HG02870 (cell line): ENCODE data around the gene PLXDC1.

ENCODE experiments used
- ATAC-seq: cut with Tn5 transposase; IDR thresholded peaks from one replicate; pipeline ENCODE4 v1.9.1; 2021; ENCODE audit warnings: mild to moderate bottlenecking, moderate library complexity; ENCODE audit not compliant: unreplicated experiment

Gene PLXDC1

DNA sequence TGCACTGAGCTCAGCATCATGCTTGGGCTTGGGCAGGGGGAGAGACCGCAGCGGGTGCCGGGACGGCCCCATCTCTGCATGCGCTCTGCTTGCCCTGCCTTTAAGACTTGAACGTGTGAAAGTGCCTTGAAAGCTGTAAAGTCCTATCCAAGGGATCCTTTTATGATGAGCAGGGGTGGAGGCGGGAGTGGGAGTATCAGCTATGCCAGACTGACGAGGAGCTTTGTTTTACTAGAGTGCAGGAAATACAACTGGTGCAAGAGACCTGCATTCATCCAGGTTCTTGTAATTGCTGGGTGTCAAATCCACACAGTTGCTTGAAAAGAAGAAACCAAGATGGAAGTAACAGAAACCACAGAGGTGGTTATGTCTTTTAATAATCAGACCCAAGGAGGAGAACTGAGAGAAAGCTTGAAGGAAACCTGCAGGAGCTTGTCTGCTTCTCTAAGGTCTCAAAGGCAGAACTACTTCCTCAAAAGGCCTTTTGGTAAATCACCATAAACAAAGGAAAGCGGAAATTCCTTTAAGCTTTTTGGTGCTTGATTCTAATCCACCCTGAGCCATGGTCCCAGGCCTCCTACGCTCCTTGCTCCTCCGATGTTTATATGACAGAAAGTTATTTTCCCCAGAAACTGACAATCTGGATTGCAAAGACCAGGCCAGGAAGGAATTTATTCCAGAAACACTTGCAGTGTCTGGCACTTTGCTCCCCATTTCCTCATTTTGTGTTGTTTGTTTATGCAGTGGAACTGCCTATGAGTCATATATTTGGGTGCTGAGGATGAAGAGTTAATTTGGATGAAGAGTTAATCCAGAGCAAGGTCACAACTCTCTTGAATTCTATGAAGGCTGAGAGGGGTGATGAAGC, 132.9 kb downstream of the PLXDC1 start:
- ATAC-seq = no peak

DNA sequence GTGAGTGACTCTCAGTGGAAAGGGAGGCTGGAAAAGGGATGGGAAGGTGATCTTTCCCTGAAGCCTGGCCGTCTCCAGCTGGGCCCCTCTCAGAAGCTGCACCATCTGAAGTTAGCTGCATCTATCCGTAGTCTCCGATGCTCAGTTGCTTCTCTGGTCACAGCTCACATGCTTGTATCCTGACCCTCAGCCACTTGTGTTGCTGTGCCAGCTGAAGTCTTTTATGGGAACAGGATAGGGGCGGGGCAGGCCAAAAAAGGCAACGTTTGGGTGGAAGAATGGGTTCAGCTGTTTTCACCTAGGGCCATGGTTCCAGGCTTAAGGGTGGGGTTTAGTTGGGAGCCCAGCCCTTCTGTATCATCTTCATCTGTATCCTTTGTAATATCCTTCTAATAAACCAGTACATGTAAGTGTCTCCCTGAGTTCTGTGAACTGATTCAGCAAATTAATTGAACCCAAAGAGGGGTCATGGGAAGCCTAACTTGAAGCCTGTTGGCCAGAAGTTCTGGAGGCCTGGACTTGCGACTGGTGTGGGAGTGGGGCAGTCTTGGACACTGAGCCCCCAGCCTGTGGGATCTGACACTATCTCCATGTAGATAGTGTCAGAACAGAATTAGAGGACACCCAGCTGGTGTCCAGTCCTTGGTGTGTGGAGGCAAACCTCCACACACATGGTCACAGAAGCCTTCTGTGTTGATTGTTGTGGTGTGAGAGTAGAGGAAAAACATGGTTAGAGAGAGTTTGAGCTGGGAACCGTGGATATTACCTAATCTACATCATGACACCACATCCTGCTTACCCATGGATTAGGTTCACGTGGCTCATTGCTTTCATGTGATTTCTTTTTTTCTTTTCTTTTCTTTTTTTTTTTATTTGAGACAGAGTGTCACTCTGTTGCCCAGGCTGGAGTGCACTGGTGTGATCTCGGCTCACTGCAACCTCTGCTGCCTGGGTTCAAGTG, 135.0 kb downstream of the PLXDC1 start:
- no peak for ATAC-seq

DNA sequence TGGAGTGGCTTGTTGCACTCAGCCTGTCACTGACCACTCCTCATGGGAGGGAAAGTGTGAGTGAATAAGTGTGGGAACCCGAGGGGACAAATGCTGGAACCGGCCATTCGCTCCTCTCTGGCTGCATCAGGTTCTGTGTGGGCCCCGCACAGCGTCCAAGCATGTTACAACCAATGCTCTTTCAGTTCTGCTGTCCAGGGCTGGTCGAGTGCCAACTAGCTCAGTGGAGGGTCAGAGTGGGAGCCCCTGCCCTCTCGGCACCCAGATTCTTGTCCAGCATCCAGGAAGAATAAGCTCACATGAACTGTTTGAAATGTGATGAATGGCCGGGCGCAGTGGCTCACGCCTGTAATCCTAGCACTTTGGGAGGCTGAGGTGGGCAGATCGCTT, 135.9 kb downstream of the PLXDC1 start:
- no peak for ATAC-seq

DNA sequence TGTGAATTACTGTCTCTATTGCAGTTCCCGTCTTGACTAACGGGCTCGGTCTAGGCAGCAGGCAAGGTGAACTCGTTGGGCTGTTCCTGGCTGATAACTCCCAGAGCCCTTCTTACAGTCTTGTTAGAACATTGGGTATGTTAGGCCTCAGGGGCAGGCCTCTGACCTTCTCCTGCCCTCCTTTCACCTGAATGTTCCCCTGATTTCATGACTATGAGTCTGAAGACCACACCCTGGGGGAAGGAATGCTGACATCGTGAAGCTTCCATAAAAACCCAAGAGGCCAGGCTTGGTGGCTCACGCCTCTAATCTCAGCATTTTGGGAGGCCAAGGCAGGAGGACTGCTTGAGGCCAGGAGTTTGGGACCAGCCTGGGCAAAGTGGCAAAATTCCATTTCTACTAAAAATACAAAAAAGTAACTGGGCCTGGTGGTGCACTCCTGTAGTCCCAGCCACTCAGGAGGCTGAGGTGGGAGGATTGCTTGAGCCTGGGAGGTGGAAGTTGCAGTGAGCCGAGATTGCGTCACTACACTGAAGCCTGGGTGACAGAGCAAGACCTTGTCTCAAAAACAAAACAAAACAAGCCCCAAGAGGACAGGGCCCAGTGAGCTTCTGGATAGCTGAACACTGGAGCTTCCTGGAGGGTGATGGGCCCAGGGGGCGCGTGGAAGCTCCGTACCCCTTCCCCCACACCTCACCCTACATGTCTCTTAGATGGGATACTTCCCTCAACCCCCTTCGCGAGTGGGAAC, 136.5 kb downstream of the PLXDC1 start:
- ATAC-seq = no peak

DNA sequence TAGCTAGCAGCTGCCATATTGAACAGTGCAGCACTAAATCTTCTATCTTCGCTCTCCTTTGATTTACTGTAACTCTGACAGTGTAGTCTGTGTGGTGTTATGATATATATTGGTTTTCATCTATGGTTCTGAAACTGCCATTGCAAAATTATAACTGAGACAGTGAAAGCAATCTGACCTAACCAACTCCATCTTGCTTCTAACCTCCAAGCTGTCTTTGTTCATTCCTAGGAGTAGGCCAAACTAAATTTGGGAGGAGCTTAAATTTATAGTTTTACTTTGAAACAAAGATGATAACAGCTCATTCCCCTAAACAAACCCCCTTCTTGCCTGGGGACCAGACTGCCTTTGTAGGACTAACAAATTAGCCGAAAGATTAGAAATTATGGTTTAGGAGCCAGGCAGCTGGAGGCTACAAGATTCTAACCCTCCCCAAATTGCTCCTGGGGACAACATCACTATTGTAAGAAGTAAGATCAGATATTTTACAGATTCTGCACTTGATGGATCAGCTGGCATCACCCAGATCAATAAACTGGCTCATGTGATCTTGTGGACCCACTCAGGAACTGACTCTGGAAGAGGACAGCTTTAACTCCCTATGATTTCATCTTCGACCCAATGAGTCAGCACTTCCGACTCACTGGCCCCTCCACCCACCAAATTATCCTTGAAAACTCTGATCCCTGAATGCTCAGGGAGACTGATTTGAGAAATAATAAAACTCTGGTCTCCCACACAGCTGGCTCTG, 137.2 kb downstream of the PLXDC1 start:
- no peak for ATAC-seq
